Measurements from ENCODE around the gene EFNA3. TPM values are rescaled to one million over a fixed set of nuclear protein-coding genes. Genes with fewer than 3 reads are reported as not detected.
A peak's percentile ranks its signal among the peaks of the same experiment; 100 is the strongest.

The EFNA3 gene
- total and polyA plus RNA-seq, 9 of the 15 experiments (the other 6 are each of a cell fraction or from before 2014, with no cell fraction given) = 0.59 to 7.9 (median 4.7) TPM

- TF ChIP-seq BCLAF1 (IDR thresholded peaks at IDR 0.05; ENCODE audit: borderline replicate concordance in 1 of 2, control insufficient read depth in 1 of 2, low read depth in 2 of 2, low read length in 1 of 2) (no peak), SRSF9 (IDR thresholded peaks at IDR 0.05; ENCODE audit: borderline replicate concordance, low read depth, low read length) (no peak), THRAP3 (IDR thresholded peaks at IDR 0.05; ENCODE audit: borderline replicate concordance) (no peak), MBD2 (IDR thresholded peaks at IDR 0.05; ENCODE audit: borderline replicate concordance, low read depth) (no peak), MYNN (IDR thresholded peaks at IDR 0.05) (no peak), MYNN (CRISPR knock-in tag; IDR thresholded peaks at IDR 0.05) (no peak), KLF16 (IDR thresholded peaks at IDR 0.05) (no peak), ATF2 (CRISPR knock-in tag; IDR thresholded peaks at IDR 0.05) (no peak), ETS1 (conservative IDR thresholded peaks at IDR 0.05; ENCODE audit: control insufficient read depth, low read depth, low read length) (no peak), STAT5B (CRISPR knock-in tag; IDR thresholded peaks at IDR 0.05) (no peak), DIDO1 (tag; IDR thresholded peaks at IDR 0.05; ENCODE audit: low read depth) (no peak), FOS (IDR thresholded peaks at IDR 0.05; ENCODE audit: extremely low read depth, insufficient read length) (no peak), ZNF561 (CRISPR knock-in tag; conservative IDR thresholded peaks at IDR 0.05) (no peak), TBL1XR1 (IDR thresholded peaks at IDR 0.05; ENCODE audit: low read length in 2 of 2) (no peak), LEF1 (IDR thresholded peaks at IDR 0.05) (no peak), NONO (IDR thresholded peaks at IDR 0.05; ENCODE audit: low read depth in 2 of 2, low read length in 1 of 2) (no peak), ZNF311 (CRISPR knock-in tag; IDR thresholded peaks at IDR 0.05) (peak; percentile 56; the same call in 1 of the 2 replicates), HDAC1 (IDR thresholded peaks at IDR 0.05) (no peak), ILF3 (IDR thresholded peaks at IDR 0.05; ENCODE audit: borderline replicate concordance) (no peak), ZNF444 (CRISPR knock-in tag; IDR thresholded peaks at IDR 0.05) (0 out of 2 replicates have a peak, but pooled peaks have one; percentile 33), SIN3B (IDR thresholded peaks at IDR 0.05; ENCODE audit: low read depth) (no peak), FOXJ2 (tag; IDR thresholded peaks at IDR 0.05) (no peak)
Observed at GRCh38 chr1:155049651-155050559, 28.7 kb upstream of the EFNA3 start (continued).
